SU-DHL-6 (cell line): ENCODE results near the gene DNAH14.

Source experiments
- H2AFZ ChIP-seq: fragments of 200-600 bp; sonication (generic); 2 replicates; pipeline ENCODE4 v1.6.1; 2014; ENCODE audit warnings: low read depth, mild to moderate bottlenecking, moderate library complexity, mixed read lengths, antibody characterized with exemption, low read length; ENCODE audit not compliant: severe bottlenecking
- H3F3A ChIP-seq: fragments of 200-600 bp; shearing (Covaris generic); 2 replicates; pipeline ENCODE4 v1.6.0; 2016; ENCODE audit warnings: antibody characterized with exemption, mild to moderate bottlenecking; ENCODE audit not compliant: insufficient read depth
- H3K27ac ChIP-seq: fragments of 200-600 bp; sonication (generic); 2 replicates; pipeline ENCODE4 v1.5.1; 2016; ENCODE audit warnings: low read depth, mild to moderate bottlenecking, low read length, moderate library complexity, mixed read lengths
- H3K27me3 ChIP-seq: fragments of 200-600 bp; sonication (generic), shearing (Covaris generic); 2 replicates; pipeline ENCODE4 v1.6.0; 2014; ENCODE audit warnings: mild to moderate bottlenecking, low read length
- H3K36me3 ChIP-seq: fragments of 200-600 bp; sonication (generic); 2 replicates; pipeline ENCODE4 v1.6.1; 2014; ENCODE audit warnings: mild to moderate bottlenecking, low read length, mixed read lengths
- H3K4me2 ChIP-seq: fragments of 300-600, 200-600 bp; shearing (Covaris generic), sonication (generic); 2 replicates; pipeline ENCODE4 v1.6.0; 2014; ENCODE audit warnings: low read length, low read depth, mild to moderate bottlenecking; ENCODE audit not compliant: poor library complexity, severe bottlenecking
- H3K4me3 ChIP-seq: fragments of 200-600 bp; sonication (generic); 2 replicates; pipeline ENCODE4 v1.5.1; 2014; ENCODE audit warnings: antibody characterized with exemption, low read length, mild to moderate bottlenecking, mixed read lengths; ENCODE audit not compliant: insufficient read depth, poor library complexity, severe bottlenecking
- H3K79me2 ChIP-seq: fragments of 200-600 bp; sonication (generic); 2 replicates; pipeline ENCODE4 v1.6.1; 2014; ENCODE audit warnings: mild to moderate bottlenecking, low read length, moderate library complexity; ENCODE audit not compliant: insufficient read depth
- H3K9ac ChIP-seq: fragments of 200-600 bp; sonication (generic); 2 replicates; pipeline ENCODE4 v1.7.0; 2014; ENCODE audit warnings: mild to moderate bottlenecking, low read length
- H3K9me2 ChIP-seq: fragments of 200-600 bp; sonication (generic); replicated peaks from 2 replicates; pipeline ENCODE4 v1.6.1; 2014; ENCODE audit warnings: low read length; ENCODE audit not compliant: insufficient read depth
- H3K9me3 ChIP-seq: fragments of 200-600 bp; sonication (generic); 2 replicates; pipeline ENCODE4 v1.6.1; 2014; ENCODE audit warnings: low read length, mixed read lengths; ENCODE audit not compliant: insufficient read depth
- H4K20me1 ChIP-seq: fragments of 200-600 bp; sonication (generic); 2 replicates; pipeline ENCODE4 v1.6.1; 2014; ENCODE audit warnings: low read depth, mild to moderate bottlenecking, antibody characterized with exemption, low read length, moderate library complexity, mixed read lengths
- CTCF ChIP-seq: fragments of 200-600 bp; sonication (generic); IDR thresholded peaks from one replicate; pipeline ENCODE4 v1.5.1; 2017; ENCODE audit warnings: antibody characterized with exemption, mild to moderate bottlenecking, low read length, moderate library complexity; ENCODE audit not compliant: insufficient read depth, poor library complexity, severe bottlenecking
- EZH2phosphoT487 ChIP-seq: fragments of 200-600 bp; sonication (generic), shearing (Covaris generic); conservative IDR thresholded peaks from 2 replicates; pipeline ENCODE4 v1.6.1; 2018; ENCODE audit warnings: mild to moderate bottlenecking, antibody characterized with exemption, low read length, moderate library complexity, mixed read lengths

Gene DNAH14

GRCh38 chr1:225347123-225347683 lies 417.7 kb downstream of the DNAH14 start:
- H3K4me2 ChIP-seq, result no peak overlapping the region
- TF ChIP-seq CTCF (no peak), EZH2phosphoT487 (no peak)
- no peaks in the 10 kb centered on the region for H3K9me3 ChIP-seq
- H3K9ac ChIP-seq, result no peak overlapping the region
- no peaks in the 10 kb centered on the region for H3K36me3 ChIP-seq
- H3K9me2 ChIP-seq, result no peaks in the 10 kb centered on the region
- no peaks in the 10 kb centered on the region for H4K20me1 ChIP-seq
- no peaks in the 10 kb centered on the region for H3F3A ChIP-seq
- H2AFZ ChIP-seq, result no peak overlapping the region
- H3K79me2 ChIP-seq, result no peaks in the 10 kb centered on the region
- no peaks in the 10 kb centered on the region for H3K27me3 ChIP-seq
- no peak overlapping the region for H3K4me3 ChIP-seq
- no peak overlapping the region for H3K27ac ChIP-seq

- Histone ChIP-seq H3K9me2 (no peaks in the 10 kb centered on the region), H3K9ac (no peak overlapping the region), H3K27ac (no peak overlapping the region), H3K36me3 (no peaks in the 10 kb centered on the region), H3K27me3 (no peaks in the 10 kb centered on the region), H3K4me3 (no peak overlapping the region), H3K4me2 (no peak overlapping the region), H3F3A (no peaks in the 10 kb centered on the region; the same call in 1 of the 2 replicates), H2AFZ (no peak overlapping the region), H3K79me2 (no peaks in the 10 kb centered on the region), H3K9me3 (no peaks in the 10 kb centered on the region), H4K20me1 (no peaks in the 10 kb centered on the region)
- TF ChIP-seq CTCF (no peak), EZH2phosphoT487 (no peak)
Measured at GRCh38 chr1:225348400-225348799, 418.9 kb downstream of the DNAH14 start.

GRCh38 chr1:225349826-225350225 lies 420.4 kb downstream of the DNAH14 start:
- no peak for TF ChIP-seq CTCF
- no peak for TF ChIP-seq EZH2phosphoT487
- H3K9me2 ChIP-seq, result no peaks in the 10 kb centered on the region
- H3K4me3 ChIP-seq, result no peak overlapping the region
- no peaks in the 10 kb centered on the region for H3K27me3 ChIP-seq
- H3K79me2 ChIP-seq, result no peaks in the 10 kb centered on the region
- no peaks in the 10 kb centered on the region for H3K9me3 ChIP-seq
- no peaks in the 10 kb centered on the region for H4K20me1 ChIP-seq
- no peaks in the 10 kb centered on the region; the same call in 1 of the 2 replicates for H3F3A ChIP-seq
- no peak overlapping the region for H3K4me2 ChIP-seq
- no peak overlapping the region for H2AFZ ChIP-seq
- no peak overlapping the region for H3K9ac ChIP-seq
- H3K36me3 ChIP-seq, result no peaks in the 10 kb centered on the region
- H3K27ac ChIP-seq, result no peak overlapping the region
